ENCODE results near the gene ICA1L. TPM values are rescaled to one million over a fixed set of nuclear protein-coding genes. Genes with fewer than 3 reads are reported as not detected.

Gene ICA1L
- total and polyA plus RNA-seq, 2 of the 4 experiments (the other 2 are of a cell fraction) = 1.7 to 1.8 TPM

DNA sequence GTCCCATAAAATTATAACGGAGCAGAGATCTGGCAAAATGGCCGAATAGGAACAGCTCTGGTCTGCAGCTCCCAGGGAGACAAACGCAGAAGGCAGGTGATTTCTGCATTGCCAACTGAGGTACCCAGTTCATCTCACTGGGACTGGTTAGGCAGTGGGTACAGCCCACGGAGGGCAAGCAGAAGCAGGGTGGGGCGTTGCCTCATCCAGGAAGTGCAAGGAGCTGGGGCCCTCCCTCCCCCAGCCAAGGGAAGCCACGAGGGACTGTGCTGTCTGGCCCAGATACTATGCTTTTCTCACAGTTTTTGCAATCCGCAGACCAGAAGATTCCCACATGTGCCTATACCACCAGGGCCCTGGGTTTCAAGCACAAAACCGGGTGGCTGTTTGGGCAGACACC lies 22.8 kb downstream of the ICA1L start:
- H4K91ac ChIP-seq (ENCODE audit: insufficient read depth, low read depth, low read length) = no peak overlapping the region
- no peak overlapping the region for H2BK20ac ChIP-seq (ENCODE audit: low read depth, low read length)
- no peak overlapping the region for H4K5ac ChIP-seq (ENCODE audit: low read depth, low read length)
- no peak overlapping the region for H3K4me3 ChIP-seq (ENCODE audit: insufficient read depth, low read depth, low read length)
- no peak overlapping the region for H3K27ac ChIP-seq (ENCODE audit: insufficient read depth, low read length)
- no peaks in the 10 kb centered on the region for H3K36me3 ChIP-seq (ENCODE audit: control insufficient read depth, insufficient read depth, low read length)
- no peak overlapping the region for H3K56ac ChIP-seq (ENCODE audit: extremely low read depth, insufficient read depth, low read length)
- DNase-seq = no peak
- no peak overlapping the region for H3K9ac ChIP-seq (ENCODE audit: low read depth, low read length)
- ATAC-seq (ENCODE audit: low read depth) = no peak
- CTCF ChIA-PET = interaction anchor here (0.6 kb wide), 1 partner anchor 185 kb away, joined by 3 read pairs; no protein-coding TSS in a partner anchor
- no peak overlapping the region for H2AK5ac ChIP-seq (ENCODE audit: low read depth, low read length)
- H3K4me1 ChIP-seq (ENCODE audit: control insufficient read depth, insufficient read depth, low read length) = no peaks in the 10 kb centered on the region
- no peak overlapping the region for H2AK9ac ChIP-seq (replicated peaks; ENCODE audit: low read depth, low read length, poor library complexity)
- no TSS peak for BruUV-seq (replicated peaks)
- H3K23ac ChIP-seq (ENCODE audit: low read depth, low read length) = no peak overlapping the region
- H2BK5ac ChIP-seq (ENCODE audit: low read depth, low read length, poor library complexity, severe bottlenecking) = no peak overlapping the region
- POLR2A ChIA-PET (ENCODE audit: unreplicated experiment) = interaction anchor here (0.7 kb wide), 1 partner anchor 22 kb away, joined by 3 read pairs; no protein-coding TSS in a partner anchor
- no peaks in the 10 kb centered on the region for H3K9me3 ChIP-seq (ENCODE audit: control insufficient read depth, insufficient read depth, low read length)
- H3K4ac ChIP-seq (ENCODE audit: low read depth, low read length) = no peak overlapping the region
- 100% methylated on average over 3 of the region's 8 CpGs; no CpG with 5 or more reads in 1 of the 2 experiments for WGBS, 2 experiments (ENCODE audit: extremely low coverage in 2 of 2, insufficient read length in 1 of 2)
- H3K9me1 ChIP-seq (ENCODE audit: insufficient read depth, low read length) = no peaks in the 10 kb centered on the region
- H3K79me1 ChIP-seq (ENCODE audit: low read depth in 1 of 2, low read length in 2 of 2) = no peaks in the 10 kb centered on the region
- intact Hi-C loops (cut with micrococcal nuclease) (no loop called here), dilution Hi-C loops (cut with HindIII; ENCODE audit: low sequenced_read_pairs, unreplicated experiment) (no loop called here), in situ Hi-C loops (cut with MboI; ENCODE audit: low sequenced_read_pairs) (no loop called here)
- no peak overlapping the region for H3K18ac ChIP-seq (ENCODE audit: low read depth, low read length)
- no peak overlapping the region for H2BK15ac ChIP-seq (ENCODE audit: low read depth, low read length)
- TF ChIP-seq CHD1 (IDR thresholded peaks at IDR 0.05; ENCODE audit: low read depth, low read length) (no peak), RFX5 (IDR thresholded peaks at IDR 0.05; ENCODE audit: low read depth, low read length) (no peak), MXI1 (IDR thresholded peaks at IDR 0.05; ENCODE audit: borderline replicate concordance, low read depth, low read length) (no peak), BHLHE40 (IDR thresholded peaks at IDR 0.05; ENCODE audit: low read depth, low read length) (no peak), CEBPB (IDR thresholded peaks at IDR 0.05; ENCODE audit: low read depth, low read length) (no peak), MAFK (IDR thresholded peaks at IDR 0.05; ENCODE audit: low read depth, low read length) (no peak), MAZ (IDR thresholded peaks at IDR 0.05; ENCODE audit: borderline replicate concordance, low read depth, low read length) (no peak), POLR2A (IDR thresholded peaks at IDR 0.05; ENCODE audit: low read depth, low read length) (no peak), FOS (IDR thresholded peaks at IDR 0.05; ENCODE audit: low read depth, low read length) (no peak), SMC3 (IDR thresholded peaks at IDR 0.05; ENCODE audit: low read depth, low read length) (no peak)
- TF ChIP-seq, protein P1, sequence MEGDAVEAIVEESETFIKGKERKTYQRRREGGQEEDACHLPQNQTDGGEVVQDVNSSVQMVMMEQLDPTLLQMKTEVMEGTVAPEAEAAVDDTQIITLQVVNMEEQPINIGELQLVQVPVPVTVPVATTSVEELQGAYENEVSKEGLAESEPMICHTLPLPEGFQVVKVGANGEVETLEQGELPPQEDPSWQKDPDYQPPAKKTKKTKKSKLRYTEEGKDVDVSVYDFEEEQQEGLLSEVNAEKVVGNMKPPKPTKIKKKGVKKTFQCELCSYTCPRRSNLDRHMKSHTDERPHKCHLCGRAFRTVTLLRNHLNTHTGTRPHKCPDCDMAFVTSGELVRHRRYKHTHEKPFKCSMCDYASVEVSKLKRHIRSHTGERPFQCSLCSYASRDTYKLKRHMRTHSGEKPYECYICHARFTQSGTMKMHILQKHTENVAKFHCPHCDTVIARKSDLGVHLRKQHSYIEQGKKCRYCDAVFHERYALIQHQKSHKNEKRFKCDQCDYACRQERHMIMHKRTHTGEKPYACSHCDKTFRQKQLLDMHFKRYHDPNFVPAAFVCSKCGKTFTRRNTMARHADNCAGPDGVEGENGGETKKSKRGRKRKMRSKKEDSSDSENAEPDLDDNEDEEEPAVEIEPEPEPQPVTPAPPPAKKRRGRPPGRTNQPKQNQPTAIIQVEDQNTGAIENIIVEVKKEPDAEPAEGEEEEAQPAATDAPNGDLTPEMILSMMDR (conservative IDR thresholded peaks at IDR 0.05; ENCODE audit: low read depth, low read length) = no peak
- TF ChIP-seq, protein P2, sequence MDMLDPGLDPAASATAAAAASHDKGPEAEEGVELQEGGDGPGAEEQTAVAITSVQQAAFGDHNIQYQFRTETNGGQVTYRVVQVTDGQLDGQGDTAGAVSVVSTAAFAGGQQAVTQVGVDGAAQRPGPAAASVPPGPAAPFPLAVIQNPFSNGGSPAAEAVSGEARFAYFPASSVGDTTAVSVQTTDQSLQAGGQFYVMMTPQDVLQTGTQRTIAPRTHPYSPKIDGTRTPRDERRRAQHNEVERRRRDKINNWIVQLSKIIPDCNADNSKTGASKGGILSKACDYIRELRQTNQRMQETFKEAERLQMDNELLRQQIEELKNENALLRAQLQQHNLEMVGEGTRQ (IDR thresholded peaks at IDR 0.05; ENCODE audit: low read depth, low read length) = no peak
- H3K27me3 ChIP-seq (ENCODE audit: control insufficient read depth, insufficient read depth, low read length) = no peaks in the 10 kb centered on the region
- no peak overlapping the region for H2AFZ ChIP-seq (replicated peaks; ENCODE audit: low read length, poor library complexity)
- no peak overlapping the region for H2BK120ac ChIP-seq (ENCODE audit: low read depth, low read length)
- H4K20me1 ChIP-seq (ENCODE audit: insufficient read depth, low read length) = no peaks in the 10 kb centered on the region
- H3K4me2 ChIP-seq (ENCODE audit: low read depth, low read length) = no peak overlapping the region
- no peak overlapping the region for H3K14ac ChIP-seq (replicated peaks; ENCODE audit: low read depth, low read length)
- no peak overlapping the region for H4K8ac ChIP-seq (ENCODE audit: low read depth in 2 of 2, low read length in 2 of 2)

All from IMR-90 (cell line).